Peyer's patch (tissue), 4 donors: ENCODE measurements around the gene AHRR.

Experiments
- CTCF ChIP-seq, 6 experiments: fragments of 450-650 bp in 4 of 6; fragments of 200-600 bp in 2 of 6; sonication (generic) in 1 of 6; IDR thresholded peaks; one replicate each; pipeline ENCODE4 v1.5.1; 2017 to 2019; ENCODE audit warnings: antibody characterized with exemption in 6 of 6, mild to moderate bottlenecking in 3 of 6, moderate library complexity in 1 of 6
- POLR2A ChIP-seq, 2 donors: fragments of 450-650 bp; IDR thresholded peaks; one replicate each; pipeline ENCODE4 v1.5.1; 2017; ENCODE audit warnings: antibody characterized with exemption in 2 of 2, mild to moderate bottlenecking in 2 of 2, moderate library complexity in 2 of 2

- TF ChIP-seq CTCF (IDR thresholded peaks at IDR 0.05) = no peak
- no peak for TF ChIP-seq POLR2A (IDR thresholded peaks at IDR 0.05)
These were observed 156.4 kb downstream of the AHRR start for GRCh38 chr5:477871-478270.
